Epithelial cell of alveolus of lung (primary cell): ENCODE measurements around the gene LYPD4. TPM values are rescaled to one million over a fixed set of nuclear protein-coding genes. Genes with fewer than 3 reads are reported as not detected.

Source experiments
- total RNA-seq: library from RNA; depleted of rRNA; stranded (reverse); fragments of >200 nt; gene quantifications from 2 replicates; pipeline ENCODE4 v1.2.1, GENCODE V29; 2015

LYPD4 gene, protein sequence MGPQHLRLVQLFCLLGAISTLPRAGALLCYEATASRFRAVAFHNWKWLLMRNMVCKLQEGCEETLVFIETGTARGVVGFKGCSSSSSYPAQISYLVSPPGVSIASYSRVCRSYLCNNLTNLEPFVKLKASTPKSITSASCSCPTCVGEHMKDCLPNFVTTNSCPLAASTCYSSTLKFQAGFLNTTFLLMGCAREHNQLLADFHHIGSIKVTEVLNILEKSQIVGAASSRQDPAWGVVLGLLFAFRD
- not detected in 2 replicates for total RNA-seq

DNA sequence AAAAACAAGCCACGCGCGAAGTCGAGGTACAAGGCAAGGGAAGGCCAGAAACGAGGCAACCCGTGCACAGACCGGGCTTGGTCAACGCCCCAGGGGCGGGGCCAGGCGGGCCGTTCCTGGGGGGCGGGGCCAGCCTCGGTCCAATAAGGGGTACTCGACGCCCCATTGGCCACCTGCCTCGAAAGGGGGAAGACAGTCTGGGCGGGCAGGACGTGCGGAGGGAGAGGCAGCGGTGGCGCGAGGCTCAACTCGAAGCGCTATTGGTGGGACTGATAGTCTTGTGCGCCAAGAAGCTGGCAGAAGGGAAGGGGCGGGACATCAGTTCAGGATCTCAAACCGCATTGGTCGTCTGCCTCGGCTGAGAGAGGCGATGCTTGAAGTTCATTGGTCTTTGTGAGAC, at the start of gene LYPD4:
TSS of gene LYPD4 (minus strand) at position 83 of the 400 bp plus-strand sequence. CDS start 5,398 bp downstream, outside the sequence.

DNA sequence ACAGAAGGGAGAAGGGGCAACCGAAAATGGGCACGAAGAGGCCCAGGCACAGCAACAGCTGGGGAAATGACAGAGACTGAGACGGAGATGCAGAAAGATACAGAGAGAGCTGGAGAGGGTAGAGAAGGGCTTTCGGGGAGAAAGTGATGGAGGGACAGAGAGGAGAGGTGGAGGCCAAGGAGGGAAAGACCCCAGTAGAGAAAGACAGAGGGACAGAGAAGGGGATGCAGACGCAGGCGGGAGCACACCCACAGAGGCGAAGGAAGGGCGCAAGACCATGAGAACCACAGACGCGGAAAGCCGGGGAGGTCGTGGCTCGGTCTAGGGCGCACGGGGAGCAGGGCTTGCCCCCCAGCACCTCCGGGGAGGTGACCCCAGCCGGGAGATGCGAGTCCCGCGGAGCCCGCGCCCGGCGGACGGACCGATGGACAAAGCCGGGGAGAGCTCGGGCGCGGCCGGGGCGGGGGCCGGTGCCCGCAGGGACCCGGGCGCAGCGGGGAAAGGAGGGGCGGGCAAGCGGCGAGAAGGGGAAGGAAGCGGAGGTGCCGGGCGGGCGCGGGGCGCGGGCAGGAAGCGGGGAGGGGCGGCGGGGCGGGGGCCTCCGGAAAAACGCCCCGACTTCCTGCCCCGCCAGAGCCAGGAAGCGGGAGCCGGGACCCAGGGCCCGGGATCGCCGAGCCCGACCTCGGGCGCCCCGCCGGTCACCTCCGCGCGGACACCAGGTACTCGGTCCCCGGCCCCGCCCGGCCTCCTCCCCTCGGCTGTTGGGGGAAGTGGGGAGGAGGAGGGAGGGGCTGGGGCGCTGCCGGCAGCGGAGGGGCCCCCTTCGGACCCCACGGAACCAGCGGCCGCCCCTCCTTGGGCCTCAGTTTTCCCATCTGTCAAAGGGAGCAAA, 38.3 kb upstream of the LYPD4 start, which contains the start of gene ARHGEF1:
TSS of gene ARHGEF1 (plus strand) at position 617 of the 895 bp plus-strand sequence. CDS start 4,899 bp downstream, outside the sequence.

DNA sequence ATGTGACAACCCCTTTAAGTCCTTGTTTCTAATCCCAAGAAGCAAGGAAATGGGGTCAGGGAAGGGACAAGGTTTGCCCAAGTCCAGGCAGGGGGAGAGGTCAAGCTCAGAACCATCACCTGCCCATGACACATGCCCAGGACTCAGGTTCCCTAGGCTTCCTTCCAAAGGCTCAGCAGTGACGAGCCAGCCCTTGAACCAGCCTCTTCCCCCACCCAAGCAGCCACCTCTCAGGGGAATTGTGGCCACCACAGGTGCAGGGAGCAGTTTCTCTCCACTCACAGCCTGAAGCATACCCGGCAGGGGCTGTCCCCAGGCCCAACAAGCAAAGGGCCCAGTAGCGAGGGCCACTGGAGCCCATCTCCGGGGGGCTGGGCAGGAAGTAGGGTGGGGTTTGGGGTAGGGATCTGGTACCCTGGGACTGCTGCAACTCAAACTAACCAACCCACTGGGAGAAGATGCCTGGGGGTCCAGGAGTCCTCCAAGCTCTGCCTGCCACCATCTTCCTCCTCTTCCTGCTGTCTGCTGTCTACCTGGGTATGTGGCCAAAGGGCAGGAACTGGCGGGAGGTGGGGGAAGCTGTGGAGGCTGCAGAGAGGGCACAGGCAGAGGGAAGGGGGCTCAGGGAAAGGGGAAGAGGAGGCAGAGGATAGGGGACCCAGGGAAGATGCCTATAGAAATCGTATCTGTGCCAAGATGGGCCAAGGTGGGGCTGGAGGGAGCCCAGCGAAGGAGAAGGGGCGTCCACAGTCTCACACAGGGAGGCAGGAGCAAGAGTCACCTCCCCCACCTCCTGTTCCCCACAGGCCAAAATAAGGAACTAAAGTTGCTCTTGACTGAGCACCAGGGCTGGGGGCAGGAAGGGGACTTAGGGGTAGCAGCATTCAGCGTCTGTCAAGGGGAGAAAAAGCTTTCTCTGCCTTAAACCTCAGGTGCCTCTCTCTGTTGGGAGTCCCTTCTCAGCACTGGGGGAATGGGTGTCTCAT, 32.7 kb upstream of the LYPD4 start, which contains the start of gene CD79A:
TSS of gene CD79A (plus strand) at position 433 of the 986 bp plus-strand sequence. CDS start at position 459, 26 bp downstream.

DNA sequence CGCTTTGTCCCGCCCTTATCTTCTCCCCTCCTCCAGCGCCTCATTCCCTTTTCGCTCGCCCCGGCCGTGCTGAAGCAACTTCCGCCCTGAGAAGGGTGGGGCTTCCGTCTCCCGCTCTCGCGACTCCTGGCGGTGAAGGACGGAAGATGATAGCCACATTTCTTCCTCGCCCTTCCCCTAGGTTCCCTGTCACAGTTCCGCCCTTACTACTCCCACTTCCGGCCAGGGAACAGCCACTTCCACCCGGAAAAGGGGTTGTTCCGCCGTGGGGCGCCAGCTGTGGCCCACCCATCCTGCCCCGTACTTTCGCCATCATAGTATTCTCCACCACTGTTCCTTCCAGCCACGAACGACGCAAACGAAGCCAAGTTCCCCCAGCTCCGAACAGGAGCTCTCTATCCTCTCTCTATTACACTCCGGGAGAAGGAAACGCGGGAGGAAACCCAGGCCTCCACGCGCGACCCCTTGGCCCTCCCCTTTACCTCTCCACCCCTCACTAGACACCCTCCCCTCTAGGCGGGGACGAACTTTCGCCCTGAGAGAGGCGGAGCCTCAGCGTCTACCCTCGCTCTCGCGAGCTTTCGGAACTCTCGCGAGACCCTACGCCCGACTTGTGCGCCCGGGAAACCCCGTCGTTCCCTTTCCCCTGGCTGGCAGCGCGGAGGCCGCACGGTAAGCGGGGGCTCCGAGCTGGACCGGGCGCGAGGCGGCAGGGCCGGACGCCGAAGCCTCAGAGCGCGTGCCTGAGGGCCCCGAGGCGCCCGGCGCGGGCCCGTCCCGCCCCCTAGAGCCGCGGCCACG, 15.3 kb upstream of the LYPD4 start, which contains the start of gene RPS19:
TSS of gene RPS19 (plus strand) at position 638 of the 801 bp plus-strand sequence. CDS start 520 bp downstream, outside the sequence.

GRCh38 chr19:41845001-41845050, 343 bp upstream of the LYPD4 start, which contains the start of gene DMRTC2:
Gene DMRTC2 (plus strand): TSS chr19:41845042. CDS start chr19:41847429, 2,387 bp downstream.

GRCh38 chr19:41796362-41796761, 48.1 kb downstream of the LYPD4 start, which contains the start of gene CEACAM3:
Gene CEACAM3 (plus strand): TSS chr19:41796587. CDS start chr19:41796678, 91 bp downstream.

Other genes with a start within 250 kb of the LYPD4 start
- gene CEACAM4, start 217.6 kb downstream of the LYPD4 start, total RNA-seq: not detected in 2 replicates
- not detected in 2 replicates for gene CEACAM7, start 156.4 kb downstream of the LYPD4 start, total RNA-seq
- gene CEACAM5, start 136.1 kb downstream of the LYPD4 start, total RNA-seq: not detected in 2 replicates
- gene CEACAM6, start 89.2 kb downstream of the LYPD4 start, total RNA-seq: not detected in 2 replicates
- gene CEACAM3, start 48.1 kb downstream of the LYPD4 start, total RNA-seq: not detected in 2 replicates
- gene DMRTC2, start 359 bp upstream of the LYPD4 start, total RNA-seq: not detected in 2 replicates
- gene RPS19, start 15.6 kb upstream of the LYPD4 start, total RNA-seq: 1,320 and 2,728 TPM in 2 replicates
- 0.64 and 0.78 TPM in 2 replicates for gene CD79A, start 32.6 kb upstream of the LYPD4 start, total RNA-seq
- gene ARHGEF1, start 38.5 kb upstream of the LYPD4 start, total RNA-seq: 48.1 and 79.3 TPM in 2 replicates
- gene ERFL, start 83.8 kb upstream of the LYPD4 start, total RNA-seq: 0.13 TPM in 1 of 2 replicates, not detected in the other
- 260 and 376 TPM in 2 replicates for gene RABAC1, start 114.6 kb upstream of the LYPD4 start, total RNA-seq
- gene ATP1A3, start 149.5 kb upstream of the LYPD4 start, total RNA-seq: 0.13 and 0.16 TPM in 2 replicates
- 0.39 and 2.6 TPM in 2 replicates for gene GRIK5, start 225.5 kb upstream of the LYPD4 start, total RNA-seq
- gene ZNF574, start 231.5 kb upstream of the LYPD4 start, total RNA-seq: 12.4 and 18.9 TPM in 2 replicates